HepG2 (cell line): ENCODE data around the gene ZP2. TPM values are rescaled to one million over a fixed set of nuclear protein-coding genes. Genes with fewer than 3 reads are reported as not detected.

Experiments used
- ATAC-seq: fragments of 200-7000 bp; cut with Tn5 transposase; 3 replicates; pipeline ENCODE4 v1.9.1; 2020; ENCODE audit warnings: mild to moderate bottlenecking, moderate library complexity
- BruUV-seq: library from RNA; stranded (reverse); fragments of 400-500 nt; replicated peaks from 2 replicates; lab custom pipeline; 2021; lab: Mats Ljungman, UMichigan
- CTCF ChIA-PET: fragments of 300-600 bp; formaldehyde crosslinking; extraction: SDS; loops from one replicate; lab custom pipeline; 2021; ENCODE audit warnings: low total read pairs, inconsistent platforms, low intra/inter-chr PET ratio; lab: Yijun Ruan, JAX
- POLR2A ChIA-PET: fragments of 350-600 bp; sonication (Branson Sonifier 250); formaldehyde crosslinking; loops from one replicate; lab custom pipeline; 2020; ENCODE audit warnings: antibody characterized with exemption, inconsistent platforms; lab: Yijun Ruan, JAX
- DNase-seq: peaks from one replicate; pipeline ENCODE4 v3.0.0-alpha.2; 2015; ENCODE audit warnings: low spot score
- FAIRE-seq: peaks from 3 replicates; lab custom pipeline; 2011; peaks lifted over from hg19 to GRCh38; lab: Jason Lieb, UNC
- H2AFZ ChIP-seq: one replicate; pipeline ENCODE4 v1.6.1; 2011; ENCODE audit warnings: low read length, inconsistent platforms
- H3K27ac ChIP-seq: fragments of 300-600 bp; 3 replicates; pipeline ENCODE4 v1.8.0; 2011; ENCODE audit warnings: mixed run types, mild to moderate bottlenecking, mixed read lengths, low read length, inconsistent platforms; ENCODE audit not compliant: insufficient read depth; ENCODE audit errors: extremely low read length
- H3K27me3 ChIP-seq, 2 experiments: fragments of 200-600 bp in 1 of 2; 2 replicates in 1 of 2; 3 replicates in 1 of 2; pipeline versions ENCODE4 v1.6.0 to v1.8.0; 2011; ENCODE audit warnings: low read length in 2 of 2, mild to moderate bottlenecking in 2 of 2, moderate library complexity in 2 of 2, inconsistent platforms in 1 of 2; ENCODE audit not compliant: insufficient read depth in 2 of 2, control insufficient read depth in 1 of 2
- H3K36me3 ChIP-seq, 2 experiments: fragments of 200-600 bp in 1 of 2; replicated peaks in 1 of 2; 2 replicates in 1 of 2; 3 replicates in 1 of 2; pipeline versions ENCODE4 v1.5.1 to v1.8.0; 2011; ENCODE audit warnings: low read length in 2 of 2, inconsistent platforms in 1 of 2; ENCODE audit not compliant: insufficient read depth in 2 of 2, control insufficient read depth in 1 of 2
- H3K4me1 ChIP-seq: 2 replicates; pipeline ENCODE4 v1.5.1; 2012; ENCODE audit warnings: low read length, inconsistent platforms; ENCODE audit not compliant: insufficient read depth
- H3K4me2 ChIP-seq: 2 replicates; pipeline ENCODE4 v1.6.0; 2011; ENCODE audit warnings: low read depth, low read length, inconsistent platforms
- H3K4me3 ChIP-seq, 3 experiments: fragments of 200-600 bp in 1 of 3; sonication (generic), shearing (Covaris generic) in 1 of 3; replicated peaks in 1 of 3; 2 replicates each; pipeline ENCODE4 v1.5.1; 2011 to 2016; ENCODE audit warnings: low read length in 3 of 3, inconsistent platforms in 2 of 3, low read depth in 2 of 3, mild to moderate bottlenecking in 2 of 3, control low read depth in 1 of 3, mixed read lengths in 1 of 3; ENCODE audit not compliant: insufficient read depth in 1 of 3
- H3K79me2 ChIP-seq: one replicate; pipeline ENCODE4 v1.6.1; 2011; ENCODE audit warnings: low read length, inconsistent platforms; ENCODE audit not compliant: insufficient read depth
- H3K9ac ChIP-seq: 2 replicates; pipeline ENCODE4 v1.6.0; 2011; ENCODE audit warnings: mild to moderate bottlenecking, low read depth, low read length, inconsistent platforms; ENCODE audit not compliant: insufficient read depth
- H3K9me3 ChIP-seq: 2 replicates; pipeline ENCODE4 v1.5.1; 2012; ENCODE audit warnings: mild to moderate bottlenecking, low read length
- H4K20me1 ChIP-seq: 2 replicates; pipeline ENCODE4 v1.6.0; 2011; ENCODE audit warnings: inconsistent platforms, mild to moderate bottlenecking, low read length, moderate library complexity; ENCODE audit not compliant: insufficient read depth
- CEBPB ChIP-seq: IDR thresholded peaks from 2 replicates; pipeline ENCODE4 v1.6.1; 2011; ENCODE audit warnings: low read depth, low read length, improper control_type of control experiment, borderline replicate concordance
- JUN ChIP-seq: sonication (generic); formaldehyde crosslinking; IDR thresholded peaks from 2 replicates; pipeline ENCODE4 v1.4.0; 2020; ENCODE audit warnings: mild to moderate bottlenecking, missing genetic modification reagents
- NFRKB ChIP-seq: fragments of 450-650 bp; IDR thresholded peaks from 2 replicates; pipeline ENCODE4 v1.6.1; 2017
- SMARCE1 ChIP-seq: fragments of 450-650 bp; IDR thresholded peaks from 2 replicates; pipeline ENCODE4 v1.6.1; 2017; ENCODE audit warnings: borderline replicate concordance
- ZBTB7B ChIP-seq: sonication (generic); formaldehyde crosslinking; IDR thresholded peaks from 2 replicates; pipeline ENCODE4 v1.4.0; 2020; ENCODE audit warnings: missing genetic modification reagents
- ZNF24 ChIP-seq: fragments of 450-650 bp; IDR thresholded peaks from 2 replicates; pipeline ENCODE4 v1.6.1; 2017; ENCODE audit warnings: antibody characterized with exemption, mild to moderate bottlenecking
- WGBS: methylation state at CpG from one replicate; pipeline ENCODE4 v1.1.6; 2017; ENCODE audit warnings: low lambda C conversion rate; 5-methylcytosine and 5-hydroxymethylcytosine counted together
- in situ Hi-C: cut with HindIII; loops from 2 replicates; pipeline ENCODE4 v1.10.0; 2017; ENCODE audit warnings: low pct_unique_long_range_greater_than_20kb; ENCODE audit not compliant: extremely low pct_ligation_motif_present
- intact Hi-C: fragments of 100-400 bp; cut with micrococcal nuclease; formaldehyde crosslinking; loops from one replicate; pipeline ENCODE4 v1.10.0; 2022; ENCODE audit not compliant: unreplicated experiment
- polyA plus RNA-seq, 8 experiments: library from polyadenylated mRNA; depleted of rRNA in 3 of 8; stranded (reverse) in 7 of 8; unstranded in 1 of 8; fragments of >200 nt; fragmentation: Illumina TruSeq in 4 of 8; extraction: Trizol in 4 of 8; gene quantifications; 2 replicates each; pipeline versions ENCODE4 v1.2.1 to v1.2.3, GENCODE V29; 2011 to 2016; ENCODE audit warnings: low read depth in 4 of 8, missing spikeins in 1 of 8, mixed read lengths in 1 of 8; ENCODE audit not compliant: insufficient read depth in 1 of 8
- total RNA-seq, 5 experiments: library from RNA; depleted of rRNA; stranded (reverse); fragments of >200 nt; fragmentation: Illumina TruSeq; extraction: Trizol; gene quantifications; 2 replicates each; pipeline ENCODE4 v1.2.3, GENCODE V29; 2016; ENCODE audit warnings: low read depth in 1 of 5
- TF ChIP-seq, protein P1 (sequence below): sonication (generic); formaldehyde crosslinking; IDR thresholded peaks from 2 replicates; pipeline ENCODE4 v1.8.1; 2022; ENCODE audit warnings: low read depth, mild to moderate bottlenecking, missing genetic modification reagents
- TF ChIP-seq, protein P2 (sequence below): sonication (generic); formaldehyde crosslinking; conservative IDR thresholded peaks from 2 replicates; pipeline ENCODE4 v1.4.0; 2020; ENCODE audit warnings: missing genetic modification reagents
- TF ChIP-seq, protein P3 (sequence below): IDR thresholded peaks from 2 replicates; pipeline ENCODE4 v1.6.1; 2016; ENCODE audit warnings: mild to moderate bottlenecking, missing biosample characterization, missing genetic modification reagents

Gene ZP2
- total and polyA plus RNA-seq, 2 of the 13 experiments (the other 11 are each of a cell fraction or from before 2014, with no cell fraction given) = not detected

DNA sequence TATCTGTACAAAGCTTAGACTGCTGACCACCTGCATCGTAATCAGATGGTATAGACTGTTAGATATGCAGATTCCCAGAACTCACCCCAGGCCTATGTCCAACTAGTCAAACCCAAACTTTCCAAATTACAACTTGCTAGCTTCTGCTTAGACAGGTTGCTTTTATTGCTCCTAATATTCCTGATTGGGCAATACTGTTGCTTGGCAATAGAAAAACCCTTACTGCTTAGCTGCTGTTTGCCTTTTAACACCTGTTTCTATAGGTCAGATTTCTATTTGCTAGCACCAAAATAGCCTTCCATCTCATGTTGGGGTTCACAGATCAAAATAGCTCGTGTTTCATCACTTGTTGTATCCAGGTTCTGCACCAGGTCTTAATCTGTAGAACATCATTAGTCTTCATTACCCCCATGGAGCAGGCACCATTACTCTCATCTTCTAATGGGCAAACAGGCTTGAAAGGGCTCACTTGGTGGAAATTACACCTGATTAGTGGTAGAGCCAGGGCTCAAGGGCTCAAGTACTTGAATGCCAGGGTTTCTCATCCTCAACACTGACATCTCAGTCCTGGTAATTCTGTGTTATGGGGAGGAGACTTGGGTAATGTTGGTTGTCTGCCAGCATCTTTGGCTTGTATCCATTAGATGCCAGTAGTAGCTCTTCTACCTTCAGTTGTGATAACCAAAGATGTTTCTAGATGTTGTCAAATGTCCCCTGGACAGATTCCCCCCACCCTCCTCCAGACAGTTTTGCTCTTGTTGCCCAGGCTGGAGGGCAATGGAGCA is 2.7 kb downstream of the ZP2 start:
- no peak overlapping the region for H3K9ac ChIP-seq
- intact Hi-C loops = no loop called here
- FAIRE-seq = no peak
- H3K27ac ChIP-seq = no peak overlapping the region
- ATAC-seq = no peak
- CTCF ChIA-PET = no interaction called here
- no peak overlapping the region for H2AFZ ChIP-seq
- TF ChIP-seq, protein P1, sequence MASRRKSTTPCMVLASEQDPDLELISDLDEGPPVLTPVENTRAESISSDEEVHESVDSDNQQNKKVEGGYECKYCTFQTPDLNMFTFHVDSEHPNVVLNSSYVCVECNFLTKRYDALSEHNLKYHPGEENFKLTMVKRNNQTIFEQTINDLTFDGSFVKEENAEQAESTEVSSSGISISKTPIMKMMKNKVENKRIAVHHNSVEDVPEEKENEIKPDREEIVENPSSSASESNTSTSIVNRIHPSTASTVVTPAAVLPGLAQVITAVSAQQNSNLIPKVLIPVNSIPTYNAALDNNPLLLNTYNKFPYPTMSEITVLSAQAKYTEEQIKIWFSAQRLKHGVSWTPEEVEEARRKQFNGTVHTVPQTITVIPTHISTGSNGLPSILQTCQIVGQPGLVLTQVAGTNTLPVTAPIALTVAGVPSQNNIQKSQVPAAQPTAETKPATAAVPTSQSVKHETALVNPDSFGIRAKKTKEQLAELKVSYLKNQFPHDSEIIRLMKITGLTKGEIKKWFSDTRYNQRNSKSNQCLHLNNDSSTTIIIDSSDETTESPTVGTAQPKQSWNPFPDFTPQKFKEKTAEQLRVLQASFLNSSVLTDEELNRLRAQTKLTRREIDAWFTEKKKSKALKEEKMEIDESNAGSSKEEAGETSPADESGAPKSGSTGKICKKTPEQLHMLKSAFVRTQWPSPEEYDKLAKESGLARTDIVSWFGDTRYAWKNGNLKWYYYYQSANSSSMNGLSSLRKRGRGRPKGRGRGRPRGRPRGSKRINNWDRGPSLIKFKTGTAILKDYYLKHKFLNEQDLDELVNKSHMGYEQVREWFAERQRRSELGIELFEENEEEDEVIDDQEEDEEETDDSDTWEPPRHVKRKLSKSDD (CRISPR knock-in tag) = no peak
- TF ChIP-seq CEBPB (peak; percentile 82), NFRKB (no peak)
- TF ChIP-seq, all 625 proteins: peak for 1
- no peak overlapping the region for H3K4me3 ChIP-seq
- no peaks in the 10 kb centered on the region for H3K79me2 ChIP-seq
- no TSS peak for BruUV-seq
- H3K9me3 ChIP-seq = no peaks in the 10 kb centered on the region
- DNase-seq = no peak
- H3K4me1 ChIP-seq = peaks cover 22% of the 10 kb centered on the region
- POLR2A ChIA-PET = no interaction called here
- H4K20me1 ChIP-seq = no peaks in the 10 kb centered on the region
- H3K4me2 ChIP-seq = no peak overlapping the region
- in situ Hi-C loops = no loop called here
- peaks cover 5 to 7% of the 10 kb centered on the region in 2 experiments; a peak in 3 of 5 replicates for H3K27me3 ChIP-seq
- WGBS = 45% methylated on average over 2 of the region's 2 CpGs
- no peaks in the 10 kb centered on the region for H3K36me3 ChIP-seq

DNA sequence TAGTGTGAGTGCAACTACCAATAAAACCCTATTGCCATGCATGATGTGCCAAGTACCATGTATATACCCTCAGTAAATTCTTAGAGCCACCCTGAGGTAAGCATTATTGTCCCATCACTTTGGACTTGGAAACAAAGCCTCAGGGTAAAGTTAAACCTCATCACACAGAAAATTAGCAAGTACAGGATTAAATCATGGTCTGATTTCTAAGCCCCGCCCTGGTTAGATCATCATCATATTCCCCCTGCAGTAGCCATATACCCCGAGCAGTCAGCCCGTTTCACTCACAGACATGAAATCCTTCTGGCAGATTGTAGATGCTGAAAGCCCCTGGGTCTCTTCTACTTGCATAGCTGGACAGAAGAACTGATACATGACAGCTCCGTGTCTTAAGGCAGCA is 4.8 kb downstream of the ZP2 start:
- intact Hi-C loops = no loop called here
- no TSS peak for BruUV-seq
- no peak overlapping the region for H3K4me2 ChIP-seq
- CTCF ChIA-PET = no interaction called here
- H3K9ac ChIP-seq = no peak overlapping the region
- H4K20me1 ChIP-seq = no peaks in the 10 kb centered on the region
- POLR2A ChIA-PET = no interaction called here
- in situ Hi-C loops = no loop called here
- FAIRE-seq = no peak
- TF ChIP-seq SMARCE1 = no peak
- TF ChIP-seq NFRKB = no peak
- TF ChIP-seq, protein P2, sequence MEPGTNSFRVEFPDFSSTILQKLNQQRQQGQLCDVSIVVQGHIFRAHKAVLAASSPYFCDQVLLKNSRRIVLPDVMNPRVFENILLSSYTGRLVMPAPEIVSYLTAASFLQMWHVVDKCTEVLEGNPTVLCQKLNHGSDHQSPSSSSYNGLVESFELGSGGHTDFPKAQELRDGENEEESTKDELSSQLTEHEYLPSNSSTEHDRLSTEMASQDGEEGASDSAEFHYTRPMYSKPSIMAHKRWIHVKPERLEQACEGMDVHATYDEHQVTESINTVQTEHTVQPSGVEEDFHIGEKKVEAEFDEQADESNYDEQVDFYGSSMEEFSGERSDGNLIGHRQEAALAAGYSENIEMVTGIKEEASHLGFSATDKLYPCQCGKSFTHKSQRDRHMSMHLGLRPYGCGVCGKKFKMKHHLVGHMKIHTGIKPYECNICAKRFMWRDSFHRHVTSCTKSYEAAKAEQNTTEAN = no peak
- TF ChIP-seq, protein P3, sequence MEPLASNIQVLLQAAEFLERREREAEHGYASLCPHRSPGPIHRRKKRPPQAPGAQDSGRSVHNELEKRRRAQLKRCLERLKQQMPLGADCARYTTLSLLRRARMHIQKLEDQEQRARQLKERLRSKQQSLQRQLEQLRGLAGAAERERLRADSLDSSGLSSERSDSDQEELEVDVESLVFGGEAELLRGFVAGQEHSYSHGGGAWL = no peak
- no peak for TF ChIP-seq ZBTB7B (CRISPR knock-in tag)
- no peak for TF ChIP-seq JUN (CRISPR knock-in tag)
- TF ChIP-seq ZNF24 = no peak
- peaks cover 29% of the 10 kb centered on the region for H3K4me1 ChIP-seq
- no peak for DNase-seq
- H3K9me3 ChIP-seq = no peaks in the 10 kb centered on the region
- H3K27ac ChIP-seq = no peak overlapping the region
- H3K27me3 ChIP-seq = peaks cover 5 to 19% of the 10 kb centered on the region in 2 experiments; a peak in 3 of 5 replicates
- 53% methylated on average over 4 of the region's 4 CpGs for WGBS
- ATAC-seq = no peak
- no peak overlapping the region for H2AFZ ChIP-seq
- no peak overlapping the region for H3K4me3 ChIP-seq
- H3K79me2 ChIP-seq = no peaks in the 10 kb centered on the region
- H3K36me3 ChIP-seq = no peaks in the 10 kb centered on the region
